SKM-1 (cell line): ENCODE measurements around the gene RSBN1L.
"Not testable (repeated sequence)": the region's sequence is repeated elsewhere in the genome, so short reads cannot be mapped to it uniquely, and the experiment has no call there.

Source experiments
- DNase-seq: peaks from one replicate; lab custom pipeline; 2025; ENCODE audit not compliant: unreplicated experiment; lab: John Stamatoyannopoulos, UW

Gene RSBN1L

GRCh38 chr7:77687100-77687746 lies 9.0 kb upstream of the RSBN1L start:
- no peak for DNase-seq

- no peak for DNase-seq
Measured at GRCh38 chr7:77687747-77688144, 8.5 kb upstream of the RSBN1L start.

GRCh38 chr7:77690289-77690688 lies 6.0 kb upstream of the RSBN1L start:
- DNase-seq: no peak

GRCh38 chr7:77691892-77692491 lies 4.3 kb upstream of the RSBN1L start:
- no peak for DNase-seq

- DNase-seq: no peak
Measured at GRCh38 chr7:77693830-77694583, 2.3 kb upstream of the RSBN1L start.

- peak; percentile 34 for DNase-seq
Measured at GRCh38 chr7:77696643-77697534, 630 bp downstream of the RSBN1L start.

- no peak for DNase-seq
Measured at GRCh38 chr7:77697535-77697831, 1.2 kb downstream of the RSBN1L start.

GRCh38 chr7:77698042-77698625 lies 1.9 kb downstream of the RSBN1L start:
- peak; percentile 44 for DNase-seq

- DNase-seq: no peak
Measured at GRCh38 chr7:77699056-77699455, 2.8 kb downstream of the RSBN1L start.

GRCh38 chr7:77702513-77702912 lies 6.3 kb downstream of the RSBN1L start:
- no peak for DNase-seq

GRCh38 chr7:77702968-77703472 lies 6.8 kb downstream of the RSBN1L start:
- DNase-seq: no peak

- DNase-seq: not testable (repeated sequence)
Measured at GRCh38 chr7:77703669-77704068, 7.4 kb downstream of the RSBN1L start.

GRCh38 chr7:77707504-77707992 lies 11.3 kb downstream of the RSBN1L start:
- no peak for DNase-seq

GRCh38 chr7:77710067-77710466 lies 13.8 kb downstream of the RSBN1L start:
- DNase-seq: no peak

GRCh38 chr7:77710861-77711260 lies 14.6 kb downstream of the RSBN1L start:
- DNase-seq: no peak

- no peak for DNase-seq
Measured at GRCh38 chr7:77714195-77714594, 17.9 kb downstream of the RSBN1L start.

- not testable (repeated sequence) for DNase-seq
Measured at GRCh38 chr7:77714931-77715330, 18.7 kb downstream of the RSBN1L start.

GRCh38 chr7:77716804-77717203 lies 20.5 kb downstream of the RSBN1L start:
- DNase-seq: no peak

- not testable (repeated sequence) for DNase-seq
Measured at GRCh38 chr7:77717566-77717965, 21.3 kb downstream of the RSBN1L start.

- no peak for DNase-seq
Measured at GRCh38 chr7:77727527-77727926, 31.3 kb downstream of the RSBN1L start.
